HG03460 (cell line): ENCODE results near the gene ASB16.
A peak's percentile ranks its signal among the peaks of the same experiment; 100 is the strongest.
"Not testable (repeated sequence)": the region's sequence is repeated elsewhere in the genome, so short reads cannot be mapped to it uniquely, and the experiment has no call there.

Experiments used
- ATAC-seq: cut with Tn5 transposase; IDR thresholded peaks from one replicate; pipeline ENCODE4 v1.9.1; 2021; ENCODE audit not compliant: unreplicated experiment

ASB16 gene

GRCh38 chr17:44146375-44147346 lies 23.8 kb upstream of the ASB16 start:
- no peak for ATAC-seq

- no peak for ATAC-seq
Measured at GRCh38 chr17:44147812-44148211, 22.7 kb upstream of the ASB16 start.

GRCh38 chr17:44149066-44149465 lies 21.4 kb upstream of the ASB16 start:
- not testable (repeated sequence) for ATAC-seq

- ATAC-seq: no peak
Measured at GRCh38 chr17:44149750-44150329, 20.7 kb upstream of the ASB16 start.

GRCh38 chr17:44152875-44153274 lies 17.6 kb upstream of the ASB16 start:
- no peak for ATAC-seq

- no peak for ATAC-seq
Measured at GRCh38 chr17:44155488-44155887, 15.0 kb upstream of the ASB16 start.

GRCh38 chr17:44159519-44160210 lies 10.8 kb upstream of the ASB16 start:
- no peak for ATAC-seq

- ATAC-seq: no peak
Measured at GRCh38 chr17:44164476-44164875, 6.0 kb upstream of the ASB16 start.

GRCh38 chr17:44167181-44167861 lies 3.2 kb upstream of the ASB16 start:
- ATAC-seq: no peak

GRCh38 chr17:44170135-44170498 lies 387 bp upstream of the ASB16 start:
- ATAC-seq: no peak

- no peak for ATAC-seq
Measured at GRCh38 chr17:44171931-44172455, 1.5 kb downstream of the ASB16 start.

- ATAC-seq: no peak
Measured at GRCh38 chr17:44174427-44174826, 3.9 kb downstream of the ASB16 start.

GRCh38 chr17:44176257-44176656 lies 5.8 kb downstream of the ASB16 start:
- ATAC-seq: no peak

GRCh38 chr17:44176671-44177501 lies 6.4 kb downstream of the ASB16 start:
- no peak for ATAC-seq

- ATAC-seq: no peak
Measured at GRCh38 chr17:44177640-44178039, 7.1 kb downstream of the ASB16 start.

GRCh38 chr17:44178133-44178532 lies 7.6 kb downstream of the ASB16 start:
- no peak for ATAC-seq

- no peak for ATAC-seq
Measured at GRCh38 chr17:44183024-44183423, 12.5 kb downstream of the ASB16 start.

- no peak for ATAC-seq
Measured at GRCh38 chr17:44184212-44184810, 13.8 kb downstream of the ASB16 start.

- peak; percentile 81 for ATAC-seq
Measured at GRCh38 chr17:44186307-44187130, 16.0 kb downstream of the ASB16 start, which contains the start of gene TMUB2. Gene TMUB2, plus strand, starts transcription at chr17:44186972. Its CDS starts 737 bp downstream, at chr17:44187709.
